HG03196 (cell line): ENCODE results near the gene ZNF576.
"Not testable (repeated sequence)": the region's sequence is repeated elsewhere in the genome, so short reads cannot be mapped to it uniquely, and the experiment has no call there.

Source experiments
- ATAC-seq: cut with Tn5 transposase; IDR thresholded peaks from one replicate; pipeline ENCODE4 v1.9.1; 2021; ENCODE audit not compliant: unreplicated experiment

Gene ZNF576

GRCh38 chr19:43625918-43626579 is 29.7 kb downstream of the ZNF576 start:
- ATAC-seq: no peak

DNA sequence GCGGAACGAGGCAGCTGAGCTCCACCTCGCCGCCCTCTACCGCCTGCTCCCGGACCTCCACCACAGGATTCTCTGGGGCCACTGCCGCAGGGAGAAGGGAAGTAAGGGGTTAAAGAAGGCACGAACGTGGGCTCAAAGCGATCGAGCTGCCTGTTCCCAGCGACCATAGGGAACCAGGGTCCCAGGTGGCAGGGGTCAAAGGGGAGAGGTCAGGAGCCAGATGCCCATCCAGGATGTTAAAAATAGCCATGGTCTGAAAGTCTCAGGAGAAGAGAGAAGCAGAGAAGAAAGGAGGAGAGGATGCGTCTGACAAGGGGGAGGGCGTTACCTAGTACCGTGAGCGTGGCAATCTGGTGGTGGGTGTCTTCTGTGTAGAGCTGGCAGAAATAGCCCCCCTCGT is 30.4 kb downstream of the ZNF576 start:
- ATAC-seq: no peak

- ATAC-seq: no peak
Observed at GRCh38 chr19:43628646-43629326, 32.4 kb downstream of the ZNF576 start.

DNA sequence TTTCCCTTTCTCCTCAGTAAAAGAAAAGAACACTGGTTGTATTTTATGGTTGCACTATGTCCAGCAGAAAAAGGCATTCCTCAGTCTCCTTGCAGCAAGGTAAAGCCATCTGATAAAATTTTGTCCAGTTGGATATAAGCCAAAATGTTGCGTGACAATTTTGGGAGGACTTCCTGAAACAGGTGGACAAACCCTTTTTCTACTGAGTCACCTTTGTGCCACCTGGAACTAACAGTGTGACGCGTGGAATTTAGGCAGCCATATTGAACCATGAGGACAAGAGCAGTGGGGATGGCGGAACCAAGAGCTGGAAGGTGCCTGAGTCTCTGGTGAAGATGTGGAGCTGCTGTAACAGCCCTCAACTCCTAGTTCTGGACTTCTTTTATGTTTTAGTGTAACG is 35.1 kb downstream of the ZNF576 start:
- ATAC-seq: no peak

DNA sequence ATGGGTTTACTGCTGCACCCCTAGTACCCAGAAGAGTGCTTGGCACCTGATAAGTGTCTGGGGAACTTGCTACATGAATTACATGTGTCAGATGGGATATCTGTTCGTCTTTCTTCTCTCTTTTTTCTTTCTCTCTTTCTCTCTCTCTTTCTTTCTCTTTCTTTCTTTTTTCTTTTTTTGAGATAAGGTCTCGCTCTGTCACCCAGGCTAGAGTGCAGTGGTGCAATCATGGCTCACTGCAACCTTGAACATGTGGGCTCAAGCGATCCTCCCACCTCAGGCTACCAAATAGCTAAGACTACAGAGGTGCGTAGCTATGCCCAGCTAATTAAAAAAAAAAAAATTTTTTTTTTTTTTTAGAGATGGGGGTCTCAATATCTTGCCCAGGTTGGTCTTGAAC is 37.1 kb downstream of the ZNF576 start:
- ATAC-seq: no peak

- ATAC-seq: no peak
Observed at GRCh38 chr19:43634068-43634467, 37.7 kb downstream of the ZNF576 start.

DNA sequence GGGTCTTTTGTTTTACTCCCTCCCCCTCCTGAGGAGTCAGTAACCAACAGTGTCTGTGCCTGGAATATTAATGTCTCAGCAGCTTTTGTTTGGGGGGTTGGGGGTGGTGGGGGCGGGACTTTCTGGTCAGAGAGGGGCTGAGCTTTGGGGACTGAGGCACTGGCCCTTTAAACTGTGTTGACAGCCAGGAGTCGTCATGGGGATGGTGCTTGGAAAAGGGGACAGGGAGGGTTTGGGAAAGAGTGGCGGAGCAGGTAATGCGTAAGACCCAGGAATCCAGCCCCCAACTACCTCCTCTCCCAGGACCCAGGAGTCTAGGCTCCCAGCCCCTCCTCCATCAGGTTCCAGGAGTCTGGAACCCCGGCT is 38.1 kb downstream of the ZNF576 start:
- no peak for ATAC-seq

- ATAC-seq: no peak
Observed at GRCh38 chr19:43634872-43635560, 38.6 kb downstream of the ZNF576 start.

GRCh38 chr19:43635561-43635940 is 39.2 kb downstream of the ZNF576 start:
- not testable (repeated sequence) for ATAC-seq

DNA sequence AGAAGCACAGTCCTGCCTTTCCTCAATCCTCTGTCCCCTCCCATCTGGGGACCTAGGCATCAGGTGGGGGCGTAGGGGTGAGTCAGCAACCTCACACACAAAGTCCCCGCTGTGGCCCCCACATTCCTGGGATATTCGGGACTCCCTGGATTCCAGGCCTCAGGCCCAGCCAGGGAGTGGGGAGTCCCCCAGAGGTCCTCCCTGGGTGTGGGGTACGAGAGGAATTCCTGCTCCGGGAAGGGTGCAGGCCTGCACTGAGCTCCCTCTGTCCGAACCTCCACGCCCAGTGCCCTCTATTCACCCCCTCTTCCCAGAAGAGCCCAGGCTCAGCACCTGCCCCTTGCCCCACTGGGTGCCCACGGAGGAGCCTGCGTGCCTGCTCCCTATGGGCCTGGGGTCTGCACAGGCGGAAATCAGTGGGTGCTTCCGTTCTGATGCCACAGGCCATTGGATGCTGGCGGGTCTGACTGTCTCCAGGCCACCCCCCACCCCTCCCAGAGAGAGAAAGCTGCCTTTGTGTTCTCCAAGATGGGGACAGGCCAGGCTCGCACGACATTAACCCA is 39.8 kb downstream of the ZNF576 start:
- ATAC-seq: no peak

DNA sequence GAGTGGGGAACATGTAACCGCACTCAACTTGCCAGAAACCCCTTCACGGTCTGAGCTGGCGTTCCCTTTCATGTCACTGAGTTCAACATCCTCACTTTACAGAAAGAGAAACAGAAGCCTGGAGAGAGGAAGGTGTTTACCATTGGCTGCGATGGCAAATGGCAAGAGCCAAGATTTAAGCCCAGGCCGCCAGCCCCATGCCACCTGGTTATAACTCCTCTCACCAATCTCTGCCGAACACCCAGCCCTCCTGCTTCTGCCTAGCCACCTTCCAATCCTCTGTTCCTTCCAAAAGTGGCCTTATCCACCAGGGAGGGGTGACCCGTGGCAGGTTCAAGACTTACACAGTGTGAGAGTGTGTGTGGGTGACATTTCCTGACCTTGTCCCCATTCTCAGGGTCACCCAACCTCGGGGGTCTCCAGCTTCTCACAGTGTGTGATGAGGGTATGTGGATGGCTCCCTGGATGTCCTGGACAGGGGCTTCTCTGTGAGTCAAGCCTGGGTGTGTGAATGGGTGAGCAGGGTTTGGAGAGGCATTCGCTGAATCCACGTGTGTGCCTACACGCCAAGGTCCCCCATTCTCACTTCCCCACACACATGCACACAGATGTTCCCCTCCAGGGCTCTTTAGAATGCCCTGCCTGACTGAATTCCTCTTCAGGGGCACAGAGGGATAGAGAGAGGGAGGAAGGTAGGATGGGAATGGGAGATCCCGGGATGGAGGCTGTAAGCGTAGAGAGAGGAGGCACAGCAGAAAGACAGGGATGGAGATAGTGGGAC is 42.0 kb downstream of the ZNF576 start:
- no peak for ATAC-seq

DNA sequence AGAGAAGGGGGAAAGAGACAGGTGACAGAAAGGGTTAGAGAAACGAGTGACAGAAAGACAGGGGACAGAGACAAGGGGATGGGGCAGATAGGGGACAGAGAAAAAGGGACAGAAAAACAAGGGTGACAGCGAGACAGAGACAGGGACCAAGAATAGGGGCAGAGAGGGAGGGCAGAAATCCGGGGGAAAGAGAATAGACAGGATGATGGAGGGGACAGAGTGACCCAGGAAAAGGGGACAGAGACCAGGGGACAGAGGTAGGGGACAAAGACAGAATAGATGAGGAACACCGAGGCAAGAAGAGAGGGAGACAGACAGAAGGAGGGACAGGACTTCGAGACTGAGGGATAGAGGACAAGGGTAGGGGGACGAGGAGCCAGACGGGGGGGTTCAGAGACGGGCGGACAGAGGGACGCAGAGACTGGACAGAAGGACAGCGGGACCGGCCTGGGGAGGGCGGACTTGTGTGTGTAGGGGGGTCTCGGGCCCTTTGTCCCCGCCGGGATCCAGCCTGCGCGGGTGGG is 42.7 kb downstream of the ZNF576 start:
- no peak for ATAC-seq

DNA sequence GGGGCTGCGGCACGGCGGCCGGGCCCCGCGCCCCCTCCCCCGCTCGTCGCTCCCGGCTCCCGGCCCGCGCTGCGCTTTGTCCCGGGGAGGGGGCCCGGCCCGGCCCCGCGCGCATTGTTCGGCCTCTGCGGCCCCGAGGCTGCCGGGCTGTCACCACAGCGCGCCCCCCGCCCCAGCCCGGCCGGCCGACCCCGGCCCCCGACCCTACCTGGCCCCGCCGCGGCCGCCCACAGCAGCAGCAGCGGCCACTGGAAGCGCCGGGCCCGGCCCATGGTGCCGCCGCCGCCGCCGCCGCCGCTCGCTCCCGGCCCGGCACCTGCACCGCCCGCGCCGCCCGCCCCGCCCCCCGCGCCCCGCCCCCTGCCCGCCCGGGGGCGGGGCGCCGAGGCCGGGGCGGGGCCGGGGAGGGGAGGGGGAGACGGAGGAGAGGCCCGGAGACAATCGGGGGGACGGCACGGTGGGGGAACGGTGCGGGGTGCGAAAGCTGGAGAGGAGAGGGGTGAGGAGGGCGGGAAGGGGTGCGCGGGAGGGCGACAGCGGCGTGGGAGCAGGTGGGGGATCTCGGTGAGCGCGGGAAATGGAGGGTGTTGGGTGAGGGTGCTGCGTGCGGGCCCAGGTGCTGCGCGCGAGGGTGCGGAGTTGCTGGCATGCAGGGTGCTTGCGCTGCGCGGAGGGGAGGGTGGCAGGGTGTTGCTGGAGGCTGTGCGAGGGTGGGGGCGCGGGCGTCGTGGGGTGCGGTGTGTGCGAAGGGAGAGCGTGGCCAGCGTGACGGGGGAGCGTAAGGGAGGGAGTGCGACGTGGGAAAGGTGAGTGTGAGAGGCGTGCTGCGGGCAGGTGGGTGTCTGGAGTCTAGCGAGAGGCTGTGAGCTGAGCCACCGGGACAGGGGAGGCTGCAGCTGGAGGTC is 43.4 kb downstream of the ZNF576 start, which contains the start of gene CADM4:
Gene CADM4 (minus strand): TSS at position 332 of the 905 bp plus-strand sequence. CDS start 60 bp downstream, at position 272.
- no peak for ATAC-seq

DNA sequence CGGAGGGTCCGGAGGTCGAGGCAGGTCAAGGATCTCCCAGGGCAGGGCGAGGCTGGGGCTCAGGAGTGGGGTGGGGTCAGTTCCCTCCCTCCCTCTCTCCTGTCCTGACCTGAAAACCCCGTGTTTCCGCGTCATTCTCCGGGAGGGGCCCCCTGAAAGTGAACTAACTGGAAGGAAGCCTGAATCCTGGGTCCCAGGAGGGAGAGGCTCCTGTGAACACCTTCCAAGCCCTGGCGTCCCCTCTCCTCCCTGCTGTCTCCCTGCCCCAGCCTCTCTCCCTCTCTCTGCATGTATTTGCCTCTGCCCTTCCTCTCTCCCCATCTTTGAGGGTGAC is 44.0 kb downstream of the ZNF576 start:
- no peak for ATAC-seq

DNA sequence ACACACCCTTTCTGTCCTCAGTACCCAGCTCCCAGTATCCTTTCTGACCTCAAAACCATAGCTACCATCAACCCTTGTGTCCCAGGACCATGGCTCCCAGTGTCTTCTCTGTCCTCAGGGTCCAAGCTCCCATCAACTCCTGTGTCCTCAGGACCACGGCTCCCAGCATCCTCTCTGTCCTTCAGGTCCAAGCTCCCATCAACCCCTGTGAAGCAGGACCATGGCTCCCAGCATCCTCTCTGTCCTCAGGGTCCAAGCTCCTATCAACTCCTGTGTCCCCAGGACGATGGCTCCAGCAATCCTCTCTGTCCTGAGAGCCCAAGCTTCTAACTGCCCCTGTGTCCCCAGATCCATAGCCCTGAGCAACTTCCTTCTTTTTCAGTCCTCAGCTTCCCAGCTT is 44.9 kb downstream of the ZNF576 start:
- ATAC-seq: no peak

GRCh38 chr19:43642531-43642930 is 46.1 kb downstream of the ZNF576 start:
- ATAC-seq: no peak

- ATAC-seq: no peak
Observed at GRCh38 chr19:43643326-43643725, 46.9 kb downstream of the ZNF576 start.

DNA sequence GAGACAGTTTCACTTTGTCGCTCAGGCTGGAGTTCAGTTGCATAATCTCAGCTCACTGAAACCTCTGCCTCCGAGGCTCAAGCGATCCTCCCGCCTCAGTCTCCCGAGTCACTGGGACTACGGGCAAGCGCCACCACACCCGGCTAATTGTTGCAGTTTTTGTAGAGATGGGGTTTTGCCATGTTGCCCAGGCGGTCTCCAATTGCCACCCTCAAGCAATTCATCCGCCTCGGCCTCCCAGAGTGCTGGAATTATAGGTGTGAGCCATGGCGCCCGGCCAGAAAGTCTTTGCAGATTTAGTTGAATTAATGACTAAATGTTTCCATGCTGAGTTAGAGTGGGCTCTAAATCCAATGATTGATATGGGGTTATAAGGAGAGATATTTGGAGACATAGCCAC is 47.8 kb downstream of the ZNF576 start:
- no peak for ATAC-seq

DNA sequence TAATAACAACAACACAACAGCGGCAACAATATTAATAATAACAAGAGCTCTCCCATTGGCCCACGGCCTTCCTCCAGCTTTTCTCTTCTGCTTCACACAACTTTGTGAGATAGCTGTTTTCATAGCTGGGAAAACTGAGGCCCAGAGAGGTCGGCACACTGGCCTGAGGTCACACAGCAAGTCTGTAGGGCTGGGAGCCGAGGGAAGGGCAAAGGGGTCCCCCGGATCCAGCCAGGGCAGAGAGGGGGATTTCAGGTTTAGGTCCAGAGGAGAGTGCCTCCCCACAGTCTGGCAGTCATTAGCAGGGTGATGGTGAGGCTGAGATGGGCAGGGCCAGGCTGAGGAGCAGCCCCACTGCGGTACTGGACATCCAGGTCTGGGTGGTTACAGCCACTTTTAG is 52.2 kb downstream of the ZNF576 start:
- no peak for ATAC-seq

DNA sequence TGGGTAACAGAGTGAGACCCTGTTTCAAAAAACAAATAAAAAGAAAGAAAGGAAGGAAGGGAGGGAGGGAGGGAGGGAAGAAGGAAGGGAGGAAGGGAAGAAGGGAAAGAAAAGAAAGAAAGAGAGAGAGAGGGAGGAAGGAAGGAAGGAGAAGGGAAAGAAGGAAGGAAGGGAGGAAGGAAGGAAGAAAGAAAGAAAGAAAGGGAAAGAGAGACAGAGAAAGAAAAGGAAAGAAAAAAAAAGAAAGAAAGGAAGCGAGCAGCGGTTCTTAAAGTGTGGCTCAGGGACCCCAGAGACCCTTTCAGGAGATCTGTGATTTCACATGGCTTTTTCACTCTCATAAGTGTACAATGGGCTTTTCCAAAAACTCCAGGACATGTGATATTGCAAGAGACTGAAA is 53.1 kb downstream of the ZNF576 start:
- ATAC-seq: no peak
